Muscle of arm (tissue), 12 donors: Measurements from ENCODE around the gene NUDT9. TPM values are rescaled to one million over a fixed set of nuclear protein-coding genes. Genes with fewer than 3 reads are reported as not detected.

Source experiments
- DNase-seq: peaks from one replicate; pipeline ENCODE4 v3.0.0-alpha.2; 2013
- polyA plus RNA-seq, 12 donors: library from polyadenylated mRNA; unstranded; fragments of 120-200 nt; gene quantifications; one replicate each; pipeline ENCODE4 v1.2.1, GENCODE V29; 2013; ENCODE audit not compliant: insufficient read length in 12 of 12

NUDT9 gene
- polyA plus RNA-seq, 12 donors: 26.5 to 52.3 (median 31.7) TPM; not detected in 1

GRCh38 chr4:87505862-87506261, 83.5 kb downstream of the NUDT9 start:
- no peak for DNase-seq

GRCh38 chr4:87506974-87507701, 84.8 kb downstream of the NUDT9 start:
- no peak for DNase-seq

Other genes starting within 250 kb of the NUDT9 start
- 10 to 100 TPM in 11 of 12 donors, not detected in 1; 11.2 to 15.5 (median 12.3) TPM for gene KLHL8, start 202.0 kb upstream of the NUDT9 start, polyA plus RNA-seq
- under 1 TPM in 9 of 12 donors, not detected in 3; 0.20 to 0.50 (median 0.36) TPM for gene HSD17B13, start 99.7 kb upstream of the NUDT9 start, polyA plus RNA-seq
- gene HSD17B11, start 31.4 kb upstream of the NUDT9 start, polyA plus RNA-seq: 10 to 100 TPM in 11 of 12 donors, not detected in 1; 18.9 to 90.6 (median 24.6) TPM
- gene SPARCL1, start 106.8 kb downstream of the NUDT9 start, polyA plus RNA-seq: 100 to 1,000 TPM in 11 of 12 donors, not detected in 1; 216 to 375 (median 286) TPM
- gene DSPP, start 186.0 kb downstream of the NUDT9 start, polyA plus RNA-seq: under 1 TPM in 4 of 12 donors, not detected in 8; 0.04 to 0.05 (median 0.04) TPM
- under 1 TPM in 2 of 12 donors, not detected in 10; 0.07 to 0.13 TPM for gene DMP1, start 227.7 kb downstream of the NUDT9 start, polyA plus RNA-seq